Endothelial cell (in vitro differentiated cells): ENCODE measurements around the gene LAMA2. TPM values are rescaled to one million over a fixed set of nuclear protein-coding genes. Genes with fewer than 3 reads are reported as not detected.

Experiments
- DNase-seq: peaks from one replicate; pipeline ENCODE4 v3.0.0; 2021; ENCODE audit warnings: low spot score
- H3K27ac Mint-ChIP-seq: one replicate; pipeline ENCODE4 v1.8.0; 2021; ENCODE audit warnings: mixed read lengths, inconsistent platforms; ENCODE audit not compliant: unreplicated experiment
- H3K27me3 Mint-ChIP-seq: one replicate; pipeline ENCODE4 v1.8.0; 2021; ENCODE audit warnings: mild to moderate bottlenecking, moderate library complexity, mixed read lengths, inconsistent platforms; ENCODE audit not compliant: unreplicated experiment
- H3K36me3 Mint-ChIP-seq: one replicate; pipeline ENCODE4 v1.8.0; 2021; ENCODE audit warnings: mild to moderate bottlenecking, low read depth, mixed read lengths, inconsistent platforms; ENCODE audit not compliant: unreplicated experiment
- H3K4me1 Mint-ChIP-seq: one replicate; pipeline ENCODE4 v1.8.0; 2021; ENCODE audit warnings: mild to moderate bottlenecking, mixed read lengths, inconsistent platforms; ENCODE audit not compliant: unreplicated experiment
- H3K4me3 Mint-ChIP-seq: one replicate; pipeline ENCODE4 v1.8.0; 2021; ENCODE audit warnings: mild to moderate bottlenecking, mixed read lengths, inconsistent platforms; ENCODE audit not compliant: unreplicated experiment
- H3K9me3 Mint-ChIP-seq: one replicate; pipeline ENCODE4 v1.8.0; 2021; ENCODE audit warnings: mixed read lengths, inconsistent platforms; ENCODE audit not compliant: unreplicated experiment
- total RNA-seq: library from RNA; stranded (reverse); fragmentation: NEBNext Ultra II Directional; extraction: Animal tissue kit (Norgen Biotek cat#: 25700); gene quantifications from one replicate; pipeline ENCODE4 v1.2.1, GENCODE V29; 2021; ENCODE audit not compliant: unreplicated experiment
- TF ChIP-seq, protein P1 (sequence below): fragments of 200-600 bp; sonication (generic); IDR thresholded peaks from one replicate; pipeline ENCODE4 v1.5.0; 2021; ENCODE audit warnings: antibody characterized with exemption; ENCODE audit not compliant: unreplicated experiment

LAMA2 gene
- total RNA-seq, 1 donor from 2014 or later, result 2.0 TPM

DNA sequence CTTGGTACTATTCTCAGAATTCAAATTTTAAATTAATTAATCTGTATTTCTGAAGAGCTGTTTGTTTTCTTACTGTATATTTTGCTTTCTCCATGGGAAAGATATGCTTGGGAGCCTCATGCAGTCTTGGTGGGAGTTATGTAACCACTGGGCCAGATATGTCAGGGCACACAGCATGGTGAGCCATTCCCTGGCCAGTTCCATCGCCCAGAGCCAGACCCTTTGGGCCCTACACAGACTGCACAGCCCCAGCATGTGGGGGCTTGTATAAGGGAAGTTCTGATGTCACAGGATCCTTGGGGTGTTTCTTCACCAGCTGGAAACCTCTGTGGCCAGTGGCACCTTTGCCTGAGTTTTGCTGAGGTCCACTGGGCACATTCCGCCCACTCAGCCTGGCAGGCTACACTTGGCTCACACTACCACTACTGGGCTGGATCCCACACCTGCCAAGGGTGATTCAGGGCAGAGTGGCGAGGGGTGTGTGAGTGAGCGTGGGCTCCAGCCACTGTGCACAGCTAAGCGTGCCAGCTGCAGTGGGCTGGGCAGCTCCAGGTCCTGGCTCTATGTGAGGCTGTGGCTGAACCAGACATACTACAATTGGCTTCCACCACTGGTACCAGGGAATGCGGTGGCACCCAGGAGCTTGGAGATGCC, 533.5 kb downstream of the LAMA2 start:
- TF ChIP-seq, protein P1, sequence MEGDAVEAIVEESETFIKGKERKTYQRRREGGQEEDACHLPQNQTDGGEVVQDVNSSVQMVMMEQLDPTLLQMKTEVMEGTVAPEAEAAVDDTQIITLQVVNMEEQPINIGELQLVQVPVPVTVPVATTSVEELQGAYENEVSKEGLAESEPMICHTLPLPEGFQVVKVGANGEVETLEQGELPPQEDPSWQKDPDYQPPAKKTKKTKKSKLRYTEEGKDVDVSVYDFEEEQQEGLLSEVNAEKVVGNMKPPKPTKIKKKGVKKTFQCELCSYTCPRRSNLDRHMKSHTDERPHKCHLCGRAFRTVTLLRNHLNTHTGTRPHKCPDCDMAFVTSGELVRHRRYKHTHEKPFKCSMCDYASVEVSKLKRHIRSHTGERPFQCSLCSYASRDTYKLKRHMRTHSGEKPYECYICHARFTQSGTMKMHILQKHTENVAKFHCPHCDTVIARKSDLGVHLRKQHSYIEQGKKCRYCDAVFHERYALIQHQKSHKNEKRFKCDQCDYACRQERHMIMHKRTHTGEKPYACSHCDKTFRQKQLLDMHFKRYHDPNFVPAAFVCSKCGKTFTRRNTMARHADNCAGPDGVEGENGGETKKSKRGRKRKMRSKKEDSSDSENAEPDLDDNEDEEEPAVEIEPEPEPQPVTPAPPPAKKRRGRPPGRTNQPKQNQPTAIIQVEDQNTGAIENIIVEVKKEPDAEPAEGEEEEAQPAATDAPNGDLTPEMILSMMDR, result no peak
- Mint-ChIP-seq H3K27ac (no peak overlapping the region), H3K4me1 (no peaks in the 10 kb centered on the region), H3K36me3 (no peaks in the 10 kb centered on the region), H3K4me3 (no peak overlapping the region), H3K9me3 (no peaks in the 10 kb centered on the region), H3K27me3 (no peaks in the 10 kb centered on the region)
- DNase-seq, result no peak

DNA sequence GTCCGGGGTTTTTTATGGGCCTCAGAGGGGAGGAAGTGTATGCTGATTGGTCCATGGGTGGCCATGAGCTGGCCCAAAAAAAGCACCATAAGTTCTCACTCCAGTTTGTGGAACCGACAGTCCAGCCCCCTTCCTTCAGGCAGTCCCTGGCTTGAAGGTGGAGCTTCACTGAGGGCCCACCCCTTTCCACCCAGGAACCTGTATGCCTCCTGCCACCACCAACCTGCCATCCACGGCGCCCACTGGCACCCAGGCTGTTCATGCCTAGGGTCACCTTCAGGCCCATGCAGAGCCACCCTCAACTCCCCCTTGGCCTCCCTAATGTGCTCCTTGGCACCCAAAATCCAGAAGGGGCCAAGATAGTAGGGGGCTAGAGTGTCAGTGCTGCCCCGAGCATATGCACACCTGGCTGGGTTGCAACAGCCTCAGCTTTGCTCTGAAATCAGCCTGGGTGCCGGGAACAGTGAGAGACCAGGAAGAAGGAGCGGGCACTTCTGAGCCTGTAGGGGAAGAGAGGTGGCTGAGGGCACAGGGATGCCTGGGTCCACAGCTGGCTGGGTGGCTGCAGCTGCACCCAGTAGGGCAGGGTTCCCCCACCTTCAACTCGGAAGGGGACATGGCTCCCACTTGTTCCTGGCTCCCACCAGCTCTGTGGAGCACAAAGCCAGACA, 534.6 kb downstream of the LAMA2 start:
- no peak for DNase-seq
- Mint-ChIP-seq H3K4me3 (no peak overlapping the region), H3K4me1 (no peaks in the 10 kb centered on the region), H3K27ac (no peak overlapping the region), H3K36me3 (no peaks in the 10 kb centered on the region), H3K27me3 (peaks cover 3% of the 10 kb centered on the region), H3K9me3 (no peaks in the 10 kb centered on the region)
- TF ChIP-seq, protein P1, result no peak

DNA sequence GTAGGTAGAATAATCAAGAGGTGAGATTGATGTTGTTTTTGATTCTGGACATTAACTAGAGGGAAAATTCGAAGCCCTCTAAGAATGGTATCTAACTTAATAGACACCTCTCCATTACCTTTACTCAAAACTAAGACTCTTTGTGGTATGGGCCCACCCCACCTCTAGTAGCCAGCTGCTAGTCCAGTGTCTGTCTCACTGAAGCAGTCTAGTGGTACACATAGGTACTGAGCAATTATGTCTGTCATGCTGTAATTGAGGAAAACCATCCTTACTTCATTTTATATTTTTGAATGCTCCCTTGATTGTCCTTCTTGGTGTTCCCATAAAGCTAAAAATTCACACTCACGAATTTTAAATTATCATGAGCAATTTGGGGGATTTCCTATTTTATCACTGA, 536.4 kb downstream of the LAMA2 start:
- Mint-ChIP-seq H3K36me3 (no peaks in the 10 kb centered on the region), H3K4me3 (no peak overlapping the region), H3K27ac (no peak overlapping the region), H3K4me1 (no peaks in the 10 kb centered on the region), H3K9me3 (no peaks in the 10 kb centered on the region), H3K27me3 (peaks cover 3% of the 10 kb centered on the region)
- DNase-seq, result no peak
- TF ChIP-seq, protein P1, result no peak

DNA sequence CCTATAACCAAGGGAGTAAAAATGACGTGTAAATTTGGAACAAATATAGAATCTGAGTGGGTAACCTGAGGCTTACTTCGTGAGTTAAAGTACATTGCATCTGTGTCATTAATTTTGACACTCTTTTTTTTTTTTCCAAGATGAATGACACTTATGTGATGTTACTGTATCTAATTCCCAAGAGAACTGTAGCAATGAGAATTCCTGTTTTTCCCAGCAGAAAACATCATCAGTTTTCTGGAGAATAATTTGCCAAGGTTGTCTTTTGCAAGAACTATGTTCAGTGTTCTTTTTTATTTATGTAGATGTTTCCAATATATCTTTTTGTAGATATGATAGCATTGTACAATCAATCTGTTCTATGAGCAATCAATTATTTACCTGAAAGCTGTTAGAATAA, 543.4 kb downstream of the LAMA2 start:
- Mint-ChIP-seq H3K9me3 (no peaks in the 10 kb centered on the region), H3K4me3 (no peak overlapping the region), H3K27ac (no peak overlapping the region), H3K4me1 (no peaks in the 10 kb centered on the region), H3K36me3 (no peaks in the 10 kb centered on the region), H3K27me3 (peaks cover 3% of the 10 kb centered on the region)
- TF ChIP-seq, protein P1, result no peak
- no peak for DNase-seq

DNA sequence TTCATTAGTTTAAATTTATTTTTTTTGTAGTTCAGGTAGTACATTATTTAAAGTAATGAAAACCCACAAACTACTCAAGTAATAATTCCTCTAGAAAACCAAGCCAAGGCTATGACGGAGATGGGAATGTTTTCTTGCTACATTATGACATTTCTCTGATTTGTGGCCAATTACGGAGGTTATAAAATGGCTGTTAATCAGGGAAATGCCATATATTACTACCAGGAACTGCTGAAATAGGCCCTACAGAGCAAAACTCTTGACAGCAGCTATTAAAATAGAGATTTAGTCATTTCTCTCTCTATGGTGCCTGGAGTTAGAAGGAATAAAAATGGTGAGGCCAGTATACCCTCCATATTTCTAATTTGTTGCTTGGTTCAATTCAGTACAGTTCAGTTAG, 547.0 kb downstream of the LAMA2 start:
- no peak for DNase-seq
- no peak overlapping the region for H3K27ac Mint-ChIP-seq
- H3K9me3 Mint-ChIP-seq, result no peaks in the 10 kb centered on the region

More for the DNA sequence above, 547.0 kb downstream of the LAMA2 start:
- Mint-ChIP-seq H3K27me3 (no peaks in the 10 kb centered on the region), H3K4me1 (no peaks in the 10 kb centered on the region), H3K4me3 (no peak overlapping the region), H3K36me3 (no peaks in the 10 kb centered on the region)
- TF ChIP-seq, protein P1, result no peak
